Left lung (tissue), 10 donors: ENCODE results near the gene AOPEP. TPM values are rescaled to one million over a fixed set of nuclear protein-coding genes. Genes with fewer than 3 reads are reported as not detected.

Experiments used
- ATAC-seq: fragments of 200-7000 bp; cut with Tn5 transposase; one replicate; pipeline ENCODE4 v1.9.1; 2020; ENCODE audit warnings: moderate library complexity
- DNase-seq, 4 donors: peaks; one replicate each; pipeline ENCODE4 v3.0.0-alpha.2; 2013 to 2020
- H3K27ac ChIP-seq, 2 donors: fragments of 200-600 bp; sonication (generic) in 1 of 2; one replicate each; pipeline versions ENCODE4 v1.5.0 to v1.8.0; 2020 to 2021
- H3K27me3 ChIP-seq, 2 donors: fragments of 200-600 bp; sonication (generic) in 1 of 2; one replicate each; pipeline versions ENCODE4 v1.5.0 to v1.8.0; 2020 to 2021
- H3K36me3 ChIP-seq, 2 donors: fragments of 200-600 bp; sonication (generic) in 1 of 2; one replicate each; pipeline versions ENCODE4 v1.5.0 to v1.8.0; 2020 to 2021
- H3K4me1 ChIP-seq, 2 donors: fragments of 200-600 bp; one replicate each; pipeline ENCODE4 v1.8.0; 2021
- H3K4me3 ChIP-seq, 2 donors: fragments of 200-600 bp; sonication (generic) in 1 of 2; one replicate each; pipeline versions ENCODE4 v1.5.0 to v1.8.0; 2020 to 2021; ENCODE audit warnings: mild to moderate bottlenecking in 1 of 2
- H3K9me3 ChIP-seq, 2 donors: fragments of 200-600 bp; sonication (generic) in 1 of 2; one replicate each; pipeline versions ENCODE4 v1.5.0 to v1.8.0; 2020 to 2021
- CTCF ChIP-seq, 2 donors: fragments of 200-600 bp; sonication (generic) in 1 of 2; IDR thresholded peaks; one replicate each; pipeline versions ENCODE4 v1.5.0 to v1.8.0; 2021; ENCODE audit warnings: antibody characterized with exemption in 2 of 2
- intact Hi-C, 2 donors: fragments of 100-400 bp; cut with DNase I; formaldehyde crosslinking; loops; one replicate each; pipeline versions ENCODE4 v1.11.2 to v1.14.2; 2022
- polyA plus RNA-seq, 6 donors: library from polyadenylated mRNA; unstranded; fragments of 120-200 nt; gene quantifications; one replicate each; pipeline ENCODE4 v1.2.1, GENCODE V29; 2013; ENCODE audit not compliant: insufficient read length in 6 of 6
- total RNA-seq, 2 donors: library from RNA; stranded (reverse); fragmentation: NEBNext Ultra II Directional; extraction: Animal tissue kit (Norgen Biotek cat#: 25700); gene quantifications; one replicate each; pipeline ENCODE4 v1.2.1, GENCODE V29; 2021
- donor health status: DM: no; HTN: yes; CAD: no.
- donor health status: DM: no; HTN: no; CAD: no.

Gene AOPEP
- total and polyA plus RNA-seq, 8 donors = 32.5 to 83.2 (median 39.9) TPM

- DNase-seq (peak in 1 of 4 donors; percentile 77), ATAC-seq (no peak)
- Histone ChIP-seq H3K4me1 (no peaks in the 10 kb centered on the region), H3K36me3 (peaks cover 0 to 47% of the 10 kb centered on the region in 2 donors), H3K27ac (peak overlapping the region in 1 of 2 donors; percentile 1), H3K27me3 (no peaks in the 10 kb centered on the region), H3K4me3 (no peak overlapping the region), H3K9me3 (no peaks in the 10 kb centered on the region)
- intact Hi-C loops = no loop called here
- TF ChIP-seq CTCF (IDR thresholded peaks at IDR 0.05) = no peak
Measured at GRCh38 chr9:95099321-95100070, 373.0 kb downstream of the AOPEP start.

- no peaks in the 10 kb centered on the region for H3K27me3 ChIP-seq
- ATAC-seq = no peak
- no peaks in the 10 kb centered on the region for H3K9me3 ChIP-seq
- no peaks in the 10 kb centered on the region for H3K4me1 ChIP-seq
- no peak for TF ChIP-seq CTCF (IDR thresholded peaks at IDR 0.05)
- no peak for DNase-seq
- peaks cover 0 to 47% of the 10 kb centered on the region in 2 donors for H3K36me3 ChIP-seq
- H3K27ac ChIP-seq = peak overlapping the region in 1 of 2 donors; percentile 1
- H3K4me3 ChIP-seq = no peak overlapping the region
- intact Hi-C loops = no loop called here
Measured at GRCh38 chr9:95100071-95100627, 373.6 kb downstream of the AOPEP start.

GRCh38 chr9:95101326-95101725 lies 374.8 kb downstream of the AOPEP start:
- Histone ChIP-seq H3K4me3 (no peak overlapping the region), H3K36me3 (peaks cover 0 to 51% of the 10 kb centered on the region in 2 donors), H3K9me3 (no peaks in the 10 kb centered on the region), H3K27me3 (no peaks in the 10 kb centered on the region), H3K4me1 (no peaks in the 10 kb centered on the region), H3K27ac (no peak overlapping the region)
- intact Hi-C loops = no loop called here
- ATAC-seq (no peak), DNase-seq (no peak)
- TF ChIP-seq CTCF (IDR thresholded peaks at IDR 0.05) = no peak

- Histone ChIP-seq H3K27me3 (no peaks in the 10 kb centered on the region), H3K36me3 (peaks cover 0 to 58% of the 10 kb centered on the region in 2 donors), H3K4me3 (no peak overlapping the region), H3K9me3 (no peaks in the 10 kb centered on the region), H3K4me1 (no peaks in the 10 kb centered on the region), H3K27ac (no peak overlapping the region)
- TF ChIP-seq CTCF (IDR thresholded peaks at IDR 0.05) = no peak
- DNase-seq = no peak
- intact Hi-C loops = no loop called here
- no peak for ATAC-seq
Measured at GRCh38 chr9:95102001-95102433, 375.5 kb downstream of the AOPEP start.

- Histone ChIP-seq H3K27ac (no peak overlapping the region), H3K27me3 (no peaks in the 10 kb centered on the region), H3K9me3 (no peaks in the 10 kb centered on the region), H3K36me3 (peaks cover 0 to 62% of the 10 kb centered on the region in 2 donors), H3K4me3 (no peak overlapping the region), H3K4me1 (no peaks in the 10 kb centered on the region)
- ATAC-seq (no peak), DNase-seq (no peak)
- TF ChIP-seq CTCF (IDR thresholded peaks at IDR 0.05) = no peak
- intact Hi-C loops = no loop called here
Measured at GRCh38 chr9:95102572-95102971, 376.1 kb downstream of the AOPEP start.
